GM12872 (cell line): ENCODE results near the gene BRSK2.

ENCODE experiments used
- CTCF ChIP-seq: IDR thresholded peaks from 3 replicates; pipeline ENCODE4 v1.5.1; 2011; ENCODE audit warnings: low read depth, mild to moderate bottlenecking, low read length, moderate library complexity; ENCODE audit not compliant: insufficient read depth

Gene BRSK2

DNA sequence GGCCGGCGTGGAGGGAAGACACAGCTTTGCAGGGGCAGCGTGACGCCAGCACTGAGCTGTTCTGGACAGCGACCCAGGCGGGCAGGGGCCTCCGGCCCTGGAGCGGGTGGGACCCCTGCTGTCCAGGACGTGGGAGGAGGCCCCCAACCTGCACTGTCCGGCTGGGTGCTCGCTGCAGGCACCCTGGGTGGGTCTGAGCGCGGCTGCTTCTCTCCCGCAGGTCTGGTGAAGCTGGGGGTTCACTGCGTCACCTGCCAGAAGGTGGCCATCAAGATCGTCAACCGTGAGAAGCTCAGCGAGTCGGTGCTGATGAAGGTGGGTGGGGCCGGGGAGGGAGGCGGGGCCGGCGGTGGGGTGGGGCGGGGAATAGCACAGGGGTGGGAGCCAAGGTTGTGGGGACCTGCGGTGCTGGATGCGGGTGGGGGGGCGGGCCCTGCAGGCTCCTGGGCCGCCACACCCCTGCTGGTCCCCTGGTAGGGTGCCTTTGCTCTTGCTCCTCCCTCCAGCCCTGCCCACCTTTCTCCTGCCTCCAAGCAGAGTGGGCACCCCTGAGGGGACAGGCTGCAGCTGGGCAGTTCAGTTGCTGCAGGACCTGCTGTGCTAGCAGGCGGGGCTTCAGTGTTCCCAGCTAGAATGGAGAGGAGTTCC, 46.2 kb downstream of the BRSK2 start:
- TF ChIP-seq CTCF: no peak

DNA sequence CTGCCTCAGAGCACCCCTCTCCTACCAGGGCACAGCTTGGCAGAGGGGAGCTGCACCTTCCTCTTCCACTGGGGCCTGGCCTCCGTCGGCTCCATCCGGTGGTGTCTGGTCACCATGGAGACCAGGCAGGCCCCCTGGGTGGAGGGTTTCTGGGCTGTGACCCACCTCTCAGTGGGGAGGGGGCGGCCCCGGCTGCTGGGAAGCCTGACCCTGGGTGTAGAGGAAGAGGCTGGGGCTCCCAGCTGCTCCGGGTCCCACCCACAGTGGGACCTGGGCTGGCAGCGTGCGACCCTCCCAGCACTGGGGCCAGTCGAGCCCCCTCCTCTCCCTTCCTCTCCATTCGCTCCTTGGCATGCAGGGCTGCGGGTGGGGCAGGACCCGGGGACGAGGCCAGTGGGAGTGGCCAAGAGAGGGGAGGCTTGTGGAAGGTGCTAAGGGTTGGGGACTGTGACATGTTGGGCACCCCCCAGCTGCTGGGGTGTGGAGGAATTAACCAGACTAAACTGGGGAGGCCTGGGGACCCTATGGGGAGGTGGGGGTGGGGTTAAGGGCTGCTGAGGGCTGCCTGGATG, 46.8 kb downstream of the BRSK2 start:
- TF ChIP-seq CTCF: no peak

- TF ChIP-seq CTCF: no peak
Measured at GRCh38 chr11:1437500-1437899, 47.8 kb downstream of the BRSK2 start.

DNA sequence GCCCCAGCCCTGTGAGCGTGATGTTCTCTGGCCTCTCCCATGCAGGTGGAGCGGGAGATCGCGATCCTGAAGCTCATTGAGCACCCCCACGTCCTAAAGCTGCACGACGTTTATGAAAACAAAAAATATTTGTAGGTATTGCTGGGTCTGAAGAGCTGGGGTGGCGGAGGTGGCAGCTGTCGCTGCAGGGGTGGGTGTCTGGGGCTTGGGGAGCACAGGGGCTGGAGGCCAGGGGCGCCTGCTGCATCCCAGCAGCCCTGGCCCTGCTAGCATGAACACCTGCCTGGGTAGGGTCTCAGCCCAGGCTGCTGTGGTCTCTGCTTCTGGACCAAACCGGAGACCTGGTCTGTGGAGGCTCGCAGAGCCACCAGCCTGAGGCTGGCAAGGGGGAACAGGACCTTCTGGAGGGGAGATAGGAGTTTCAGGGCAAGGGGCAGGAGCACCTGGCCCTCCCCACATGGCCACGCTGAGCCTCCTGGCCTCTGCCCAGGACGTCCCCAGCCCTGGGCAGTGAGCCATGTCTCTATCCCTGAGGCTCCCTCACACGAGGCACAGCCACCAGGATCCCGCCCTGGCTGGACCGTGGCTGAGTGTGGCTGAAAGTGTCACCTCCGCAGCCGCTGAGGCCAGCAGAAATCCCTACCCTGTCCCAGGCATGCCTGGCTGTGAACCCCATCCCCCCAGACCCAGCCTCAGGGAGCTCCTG, 48.7 kb downstream of the BRSK2 start:
- no peak for TF ChIP-seq CTCF

DNA sequence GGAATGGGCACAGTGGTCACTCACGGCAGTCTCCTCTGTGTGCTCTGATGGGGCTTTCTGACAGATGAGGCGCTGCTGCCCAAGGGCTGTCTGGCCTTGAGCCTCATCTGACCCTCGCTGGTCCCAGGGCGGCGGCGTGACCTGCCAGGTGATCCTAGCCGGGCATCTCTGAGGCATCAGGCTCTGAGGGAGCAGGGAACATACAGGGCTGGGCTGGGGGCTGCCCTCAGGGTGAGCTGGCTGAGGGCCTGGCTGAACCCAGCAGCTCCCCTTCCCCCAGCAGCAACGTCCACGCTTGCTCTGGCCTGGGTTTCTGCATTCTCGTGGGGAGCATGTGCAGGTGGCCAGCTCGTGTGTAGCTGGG, 49.2 kb downstream of the BRSK2 start:
- TF ChIP-seq CTCF: no peak

DNA sequence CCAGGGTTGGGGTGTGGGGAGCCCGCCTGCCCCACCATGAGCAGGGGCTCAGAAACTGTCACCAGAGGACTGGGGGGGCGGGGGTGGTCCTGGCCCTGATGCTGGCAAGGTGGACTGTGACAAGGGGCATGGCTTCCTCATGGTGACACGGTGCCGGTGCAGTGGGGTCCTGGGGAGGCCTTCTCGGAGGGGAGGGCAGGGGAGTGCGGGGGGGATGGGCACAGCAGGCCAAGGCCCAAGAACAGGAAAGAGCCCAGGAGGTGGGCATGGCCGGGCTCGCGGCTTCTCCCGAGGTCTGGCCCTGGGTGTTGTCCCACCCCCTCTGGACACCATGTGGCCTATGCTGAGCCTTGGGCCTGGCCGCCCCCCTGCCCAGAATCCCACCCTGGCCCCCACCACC, 49.6 kb downstream of the BRSK2 start:
- no peak for TF ChIP-seq CTCF

- TF ChIP-seq CTCF: no peak
Measured at GRCh38 chr11:1440066-1440465, 50.3 kb downstream of the BRSK2 start.
